Mammary microvascular endothelial cell (primary cell): ENCODE data around the gene TINAGL1. TPM values are rescaled to one million over a fixed set of nuclear protein-coding genes. Genes with fewer than 3 reads are reported as not detected.

Source experiments
- total RNA-seq: library from RNA; depleted of rRNA; stranded (reverse); fragments of >200 nt; gene quantifications from 2 replicates; pipeline ENCODE4 v1.2.3, GENCODE V29; 2015

Gene TINAGL1
- 1,345 and 1,463 TPM in 2 replicates for total RNA-seq

DNA sequence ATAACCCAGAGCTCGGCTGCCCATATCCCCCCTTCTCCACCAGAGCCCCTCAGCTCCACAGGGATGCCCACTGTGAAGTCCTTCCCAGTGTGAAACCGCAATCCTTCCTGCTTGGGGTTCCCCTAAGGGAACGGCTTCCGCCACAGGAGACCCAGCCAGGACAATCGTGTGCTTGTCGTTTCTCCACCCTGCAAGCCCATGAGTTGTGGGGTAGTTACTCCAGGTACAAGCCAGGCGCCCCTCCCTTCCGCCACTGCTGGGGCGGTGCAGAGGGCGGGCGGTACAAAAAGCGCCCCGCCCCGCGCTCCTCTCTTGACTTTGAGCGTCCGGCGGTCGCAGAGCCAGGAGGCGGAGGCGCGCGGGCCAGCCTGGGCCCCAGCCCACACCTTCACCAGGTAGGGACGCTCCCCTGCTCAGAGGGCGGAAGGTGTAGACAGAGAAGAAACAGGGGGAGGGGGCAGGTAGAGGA lies at the start of gene TINAGL1:
TINAGL1 (plus strand) TSS at position 315 of the 469 bp plus-strand sequence. CDS start 634 bp downstream, outside the sequence.

GRCh38 chr1:31617218-31617915 lies 41.1 kb downstream of the TINAGL1 start, which contains the start of gene HCRTR1:
HCRTR1 (plus strand) TSS chr1:31617689; CDS start chr1:31619193, 1,504 bp downstream.

Other genes starting within 250 kb of the TINAGL1 start
- gene FABP3, start 203.4 kb upstream of the TINAGL1 start, total RNA-seq = 3.9 and 9.6 TPM in 2 replicates
- gene SERINC2, start 163.3 kb upstream of the TINAGL1 start, total RNA-seq = 12.5 and 17.3 TPM in 2 replicates
- 0.13 and 0.30 TPM in 2 replicates for gene HCRTR1, start 41.2 kb downstream of the TINAGL1 start, total RNA-seq
- gene PEF1, start 68.4 kb downstream of the TINAGL1 start, total RNA-seq = 107 and 112 TPM in 2 replicates
- gene COL16A1, start 127.5 kb downstream of the TINAGL1 start, total RNA-seq = 0.20 and 0.67 TPM in 2 replicates
- 0.40 and 0.89 TPM in 2 replicates for gene ADGRB2, start 187.8 kb downstream of the TINAGL1 start, total RNA-seq
- gene SPOCD1, start 239.5 kb downstream of the TINAGL1 start, total RNA-seq = 47.2 and 49.2 TPM in 2 replicates